ENCODE data around the gene TMEM217.

TMEM217 gene

DNA sequence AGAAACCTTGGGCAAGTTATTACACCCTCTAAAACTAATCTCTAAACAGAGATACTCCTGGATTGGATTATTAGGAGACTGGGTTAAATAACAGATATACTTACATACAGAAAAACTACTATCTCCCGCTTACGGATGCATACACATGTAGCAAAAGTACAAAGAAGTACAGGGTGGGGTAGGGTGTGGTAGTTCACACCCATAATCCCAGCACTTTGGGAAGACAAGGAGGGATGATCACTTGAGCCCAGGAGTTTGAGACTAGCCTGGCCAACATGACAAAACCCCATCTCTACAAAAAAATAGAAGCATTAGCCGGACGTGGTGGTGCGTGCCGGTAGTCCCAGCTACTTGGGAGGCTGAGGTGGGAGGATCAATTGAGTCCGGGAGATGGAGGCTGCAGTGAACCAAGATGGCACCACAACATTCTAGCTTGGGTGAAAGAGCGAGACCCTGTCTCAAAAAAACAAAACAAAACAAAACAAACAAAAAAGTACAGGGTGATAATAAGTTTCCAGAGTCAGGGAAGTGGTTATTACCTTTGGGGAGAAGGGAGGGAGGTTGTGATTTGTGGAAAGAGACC, 79.9 kb downstream of the TMEM217 start:
- DNase-seq = no peak

DNA sequence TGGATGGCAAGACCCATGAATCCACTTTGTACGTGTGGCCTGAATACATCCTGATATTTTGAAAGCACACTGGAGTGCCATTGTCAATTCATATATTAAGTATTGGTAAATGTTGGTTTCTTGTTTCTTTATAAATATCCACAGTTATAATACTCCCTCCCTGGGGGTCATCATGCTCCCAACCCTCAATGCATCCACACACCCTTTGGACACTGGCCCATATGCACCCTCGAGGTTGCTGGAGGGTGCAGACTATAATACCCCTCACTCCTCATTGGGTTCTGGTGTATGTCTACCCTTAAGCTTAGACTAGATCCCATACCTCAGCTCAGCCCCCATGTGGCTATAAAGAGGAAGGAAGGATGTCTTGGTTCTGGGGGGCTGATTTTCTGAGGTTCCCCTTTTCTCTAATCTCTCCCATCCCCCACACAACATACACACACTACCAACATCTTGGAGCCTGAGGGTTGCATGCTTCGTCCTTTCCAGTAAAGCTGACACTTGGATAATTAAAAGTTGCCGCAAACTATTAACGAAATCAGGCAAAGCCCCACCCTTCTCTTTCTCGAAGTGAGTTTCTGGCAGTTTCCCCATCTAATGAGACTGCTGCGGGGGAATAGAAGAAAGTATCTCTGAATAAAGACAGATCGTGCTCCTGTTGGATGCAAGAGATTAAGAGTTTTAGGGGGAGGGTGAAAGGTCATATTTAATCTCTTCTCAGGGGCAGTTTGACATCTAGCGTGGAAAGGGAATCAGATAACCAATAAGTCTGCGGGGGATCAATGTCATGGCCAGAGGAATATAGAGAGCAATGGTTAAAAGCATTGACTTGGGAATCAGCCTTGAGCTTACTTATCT, 80.6 kb downstream of the TMEM217 start:
- DNase-seq = no peak

DNA sequence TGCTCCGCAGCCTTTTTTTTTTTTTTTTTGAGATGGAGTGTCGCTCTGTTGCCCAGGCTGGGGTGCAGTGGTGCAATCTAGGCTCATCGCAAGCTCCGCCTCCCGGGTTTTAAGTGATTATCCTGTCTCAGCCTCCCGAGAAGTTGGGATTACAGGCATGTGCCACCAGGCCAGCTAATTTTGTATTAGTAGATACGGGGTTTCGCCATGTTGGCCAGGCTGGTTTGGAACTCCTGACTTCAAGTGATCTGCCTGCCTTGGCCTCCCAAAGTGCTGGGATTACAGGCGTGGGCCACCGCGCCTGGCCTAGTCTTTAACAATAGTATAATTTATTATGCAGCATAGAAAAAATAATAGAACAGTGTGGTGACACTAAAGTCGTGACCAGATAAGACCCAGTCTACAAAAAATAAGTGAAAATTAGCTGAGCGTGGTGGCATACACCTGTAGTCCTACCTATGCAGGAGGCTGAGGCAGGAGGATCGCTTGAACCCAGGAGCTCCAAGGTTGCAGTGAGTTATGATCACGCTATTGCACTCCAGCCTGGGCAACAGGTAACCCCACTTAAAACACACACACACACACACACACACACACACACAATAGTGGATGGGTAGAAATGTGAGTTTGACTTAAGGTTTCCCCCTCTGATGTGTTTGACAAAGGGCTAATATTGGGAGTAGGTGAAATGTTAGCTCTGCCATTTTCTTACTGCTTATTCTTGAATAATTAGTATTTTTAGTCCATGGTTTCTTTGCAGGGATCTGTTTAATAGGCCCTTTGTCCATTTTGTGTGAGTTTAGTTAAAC, 81.5 kb downstream of the TMEM217 start:
- no peak for DNase-seq

DNA sequence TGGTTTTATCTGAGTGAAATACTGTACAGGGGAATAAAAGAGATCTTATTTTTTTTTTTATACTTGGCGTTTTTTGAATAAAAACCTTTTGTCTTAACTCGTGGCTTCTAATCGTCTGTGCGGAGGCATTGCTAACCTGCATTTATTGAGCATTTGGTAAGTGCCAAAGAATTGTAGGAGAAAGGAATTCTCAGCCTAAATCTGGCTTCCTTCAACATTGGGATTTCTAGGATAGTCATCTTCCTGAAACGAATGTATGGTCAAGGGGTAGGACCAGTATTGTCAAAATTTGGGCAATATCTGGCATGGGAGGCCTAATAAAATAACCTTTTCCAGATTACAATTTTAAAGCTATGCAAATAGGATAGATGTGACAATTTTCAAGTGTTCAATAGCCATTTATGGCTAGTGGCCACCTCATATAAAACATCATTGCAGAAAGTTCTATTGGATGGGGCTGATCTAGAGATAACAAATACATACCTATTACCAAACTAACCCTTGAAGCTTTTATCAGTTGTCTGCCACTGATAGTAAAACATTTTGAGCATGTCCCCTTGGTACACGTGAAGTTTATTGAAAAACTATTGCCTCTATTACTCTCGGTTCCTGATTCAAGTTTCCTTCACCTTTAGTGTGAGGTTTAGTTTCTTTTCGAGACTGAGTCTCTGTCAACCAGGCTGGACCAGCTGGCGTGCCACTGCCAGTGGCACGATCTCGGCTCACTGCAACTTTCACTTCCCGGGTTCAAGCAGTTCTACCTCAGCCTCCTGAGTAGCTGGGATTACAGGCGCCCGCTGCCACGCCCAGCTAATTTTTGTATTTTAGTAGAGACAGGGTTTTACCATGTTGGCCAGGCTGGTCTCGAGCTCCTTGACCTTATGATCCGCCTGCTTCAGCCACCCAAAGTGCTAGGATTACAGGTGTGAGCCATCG, 82.3 kb downstream of the TMEM217 start:
- DNase-seq = no peak

DNA sequence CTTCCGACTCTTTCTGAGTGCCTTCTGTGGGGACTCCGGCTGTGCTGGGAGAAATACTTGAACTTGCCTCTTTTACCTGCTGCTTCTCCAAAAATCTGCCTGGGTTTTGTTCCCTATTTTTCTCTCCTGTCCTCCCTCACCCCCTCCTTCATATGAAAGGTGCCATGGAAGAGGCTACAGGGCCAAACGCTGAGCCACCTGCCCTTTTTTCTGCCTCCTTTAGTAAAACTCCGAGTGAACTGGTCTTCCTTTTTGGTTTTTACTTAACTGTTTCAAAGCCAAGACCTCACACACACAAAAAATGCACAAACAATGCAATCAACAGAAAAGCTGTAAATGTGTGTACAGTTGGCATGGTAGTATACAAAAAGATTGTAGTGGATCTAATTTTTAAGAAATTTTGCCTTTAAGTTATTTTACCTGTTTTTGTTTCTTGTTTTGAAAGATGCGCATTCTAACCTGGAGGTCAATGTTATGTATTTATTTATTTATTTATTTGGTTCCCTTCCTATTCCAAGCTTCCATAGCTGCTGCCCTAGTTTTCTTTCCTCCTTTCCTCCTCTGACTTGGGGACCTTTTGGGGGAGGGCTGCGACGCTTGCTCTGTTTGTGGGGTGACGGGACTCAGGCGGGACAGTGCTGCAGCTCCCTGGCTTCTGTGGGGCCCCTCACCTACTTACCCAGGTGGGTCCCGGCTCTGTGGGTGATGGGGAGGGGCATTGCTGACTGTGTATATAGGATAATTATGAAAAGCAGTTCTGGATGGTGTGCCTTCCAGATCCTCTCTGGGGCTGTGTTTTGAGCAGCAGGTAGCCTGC, 83.2 kb downstream of the TMEM217 start:
- no peak for DNase-seq

DNA sequence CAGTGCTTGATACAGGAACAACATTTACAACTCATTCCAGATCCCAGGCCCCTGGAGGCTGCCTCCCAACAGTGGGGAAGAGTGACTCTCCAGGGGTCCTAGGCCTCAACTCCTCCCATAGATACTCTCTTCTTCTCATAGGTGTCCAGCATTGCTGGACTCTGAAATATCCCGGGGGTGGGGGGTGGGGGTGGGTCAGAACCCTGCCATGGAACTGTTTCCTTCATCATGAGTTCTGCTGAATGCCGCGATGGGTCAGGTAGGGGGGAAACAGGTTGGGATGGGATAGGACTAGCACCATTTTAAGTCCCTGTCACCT, 83.8 kb downstream of the TMEM217 start:
- no peak for DNase-seq

DNA sequence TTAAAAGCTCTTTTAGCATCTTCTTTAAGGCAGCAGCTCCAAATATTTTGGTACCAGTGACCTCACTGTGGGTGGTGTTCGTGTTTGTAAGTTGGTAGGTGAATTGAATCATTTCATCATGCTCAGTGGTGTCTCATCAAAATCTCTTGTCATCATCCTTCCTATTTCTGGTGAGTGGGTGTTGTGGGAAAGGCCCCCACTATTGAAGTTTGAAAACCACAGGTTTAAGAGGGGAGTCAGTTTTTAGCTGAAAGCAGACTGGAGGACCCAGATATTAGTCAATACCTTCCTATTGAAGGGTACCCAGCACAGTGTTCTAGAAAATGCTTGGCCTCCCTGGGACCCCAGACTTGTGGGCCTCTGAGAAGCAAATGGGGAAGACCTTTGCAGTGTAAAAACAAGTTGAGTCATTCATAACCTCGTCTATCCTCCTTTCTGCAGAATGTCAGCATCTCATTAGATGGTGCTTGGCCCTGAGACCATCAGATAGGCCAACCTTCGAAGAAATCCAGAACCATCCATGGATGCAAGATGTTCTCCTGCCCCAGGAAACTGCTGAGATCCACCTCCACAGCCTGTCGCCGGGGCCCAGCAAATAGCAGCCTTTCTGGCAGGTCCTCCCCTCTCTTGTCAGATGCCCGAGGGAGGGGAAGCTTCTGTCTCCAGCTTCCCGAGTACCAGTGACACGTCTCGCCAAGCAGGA, 84.3 kb downstream of the TMEM217 start:
- DNase-seq = peak; percentile 43

DNA sequence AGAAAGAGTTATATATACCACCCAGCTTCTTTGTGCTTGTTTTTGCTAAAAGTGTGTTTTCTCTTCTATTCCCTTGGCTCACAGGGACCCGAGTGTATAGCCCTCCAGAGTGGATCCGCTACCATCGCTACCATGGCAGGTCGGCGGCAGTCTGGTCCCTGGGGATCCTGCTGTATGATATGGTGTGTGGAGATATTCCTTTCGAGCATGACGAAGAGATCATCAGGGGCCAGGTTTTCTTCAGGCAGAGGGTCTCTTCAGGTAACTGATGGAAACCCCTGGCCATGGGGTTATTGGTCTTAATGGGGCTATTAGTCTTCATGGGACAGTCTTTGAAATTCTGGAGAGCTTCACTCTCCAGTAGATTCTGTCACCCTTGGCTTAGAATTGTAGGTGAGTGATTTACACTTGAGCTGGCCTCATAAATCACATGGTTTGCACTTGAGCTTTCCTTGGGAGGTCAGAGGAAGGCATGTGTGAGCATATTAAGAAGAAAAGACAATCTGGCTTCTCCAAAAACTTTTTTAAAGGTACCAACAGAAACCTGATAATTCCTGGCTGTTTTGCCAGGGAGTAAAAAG, 84.9 kb downstream of the TMEM217 start:
- DNase-seq = no peak

DNA sequence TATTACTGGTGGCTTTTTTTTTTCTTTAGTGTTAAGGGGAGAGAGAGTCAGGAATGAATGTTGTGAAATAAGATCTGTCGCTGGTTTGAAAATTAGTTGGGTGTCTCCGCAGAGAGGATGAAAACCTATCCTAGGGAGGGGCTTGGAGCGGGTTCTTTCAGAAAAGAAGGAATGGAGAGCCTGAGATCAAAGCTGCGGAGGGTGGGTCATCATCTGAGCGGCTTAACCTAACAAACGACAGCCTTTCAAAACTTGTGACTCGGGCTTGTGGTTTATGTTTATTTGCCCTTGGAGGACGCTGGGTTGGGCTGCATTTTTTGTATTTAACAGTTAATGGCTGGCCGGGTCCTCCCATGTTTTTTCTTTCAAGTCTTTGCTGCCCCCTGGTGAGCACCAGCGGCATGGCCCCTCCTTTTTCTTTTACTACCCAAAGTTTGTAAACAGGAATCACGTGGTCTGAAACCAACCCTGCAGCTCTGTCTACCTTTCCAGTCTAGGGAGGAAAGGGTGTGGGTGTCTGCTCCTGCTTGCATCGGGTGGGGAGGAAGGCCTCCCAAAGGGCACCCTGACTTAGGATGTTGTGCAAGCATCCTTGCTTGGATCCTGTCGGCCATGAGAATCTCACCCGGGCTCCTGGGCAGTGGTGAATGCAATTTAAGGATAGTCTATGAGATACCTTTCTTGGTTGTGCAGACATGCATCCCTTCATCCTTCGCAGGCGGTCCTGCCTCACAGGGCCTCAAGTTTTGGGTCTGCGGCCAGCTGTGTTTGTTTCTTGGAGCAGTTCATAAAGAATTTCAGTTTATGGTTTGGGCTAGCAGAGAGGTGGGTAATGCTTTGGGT, 85.8 kb downstream of the TMEM217 start:
- DNase-seq = peak; percentile 77

DNA sequence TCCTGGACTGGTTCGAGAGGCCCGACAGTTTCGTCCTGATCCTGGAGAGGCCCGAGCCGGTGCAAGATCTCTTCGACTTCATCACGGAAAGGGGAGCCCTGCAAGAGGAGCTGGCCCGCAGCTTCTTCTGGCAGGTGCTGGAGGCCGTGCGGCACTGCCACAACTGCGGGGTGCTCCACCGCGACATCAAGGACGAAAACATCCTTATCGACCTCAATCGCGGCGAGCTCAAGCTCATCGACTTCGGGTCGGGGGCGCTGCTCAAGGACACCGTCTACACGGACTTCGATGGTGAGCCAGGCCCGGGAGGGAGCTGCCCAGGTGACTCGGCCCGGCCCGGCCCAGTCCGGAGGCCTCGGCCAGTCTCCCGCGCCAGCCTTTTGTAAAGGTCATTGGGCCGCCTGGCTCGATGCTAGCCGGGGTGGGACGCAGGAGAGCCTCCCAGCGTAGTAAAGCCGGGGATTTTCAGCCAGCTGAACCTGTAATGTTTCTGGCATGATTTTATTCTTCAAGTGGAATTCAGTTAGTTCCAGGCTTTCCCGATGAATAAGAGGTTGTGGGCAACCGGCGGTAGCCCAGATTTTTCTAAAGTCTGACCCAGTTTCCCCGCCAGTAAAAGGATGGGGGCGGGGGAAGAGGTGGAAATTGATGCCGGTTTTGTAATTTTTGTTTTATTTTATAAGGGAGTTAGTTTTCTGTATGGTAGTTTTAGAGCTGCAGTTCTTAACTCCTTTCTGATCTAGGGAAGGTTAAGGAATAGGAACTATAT, 86.6 kb downstream of the TMEM217 start:
- no peak for DNase-seq

DNA sequence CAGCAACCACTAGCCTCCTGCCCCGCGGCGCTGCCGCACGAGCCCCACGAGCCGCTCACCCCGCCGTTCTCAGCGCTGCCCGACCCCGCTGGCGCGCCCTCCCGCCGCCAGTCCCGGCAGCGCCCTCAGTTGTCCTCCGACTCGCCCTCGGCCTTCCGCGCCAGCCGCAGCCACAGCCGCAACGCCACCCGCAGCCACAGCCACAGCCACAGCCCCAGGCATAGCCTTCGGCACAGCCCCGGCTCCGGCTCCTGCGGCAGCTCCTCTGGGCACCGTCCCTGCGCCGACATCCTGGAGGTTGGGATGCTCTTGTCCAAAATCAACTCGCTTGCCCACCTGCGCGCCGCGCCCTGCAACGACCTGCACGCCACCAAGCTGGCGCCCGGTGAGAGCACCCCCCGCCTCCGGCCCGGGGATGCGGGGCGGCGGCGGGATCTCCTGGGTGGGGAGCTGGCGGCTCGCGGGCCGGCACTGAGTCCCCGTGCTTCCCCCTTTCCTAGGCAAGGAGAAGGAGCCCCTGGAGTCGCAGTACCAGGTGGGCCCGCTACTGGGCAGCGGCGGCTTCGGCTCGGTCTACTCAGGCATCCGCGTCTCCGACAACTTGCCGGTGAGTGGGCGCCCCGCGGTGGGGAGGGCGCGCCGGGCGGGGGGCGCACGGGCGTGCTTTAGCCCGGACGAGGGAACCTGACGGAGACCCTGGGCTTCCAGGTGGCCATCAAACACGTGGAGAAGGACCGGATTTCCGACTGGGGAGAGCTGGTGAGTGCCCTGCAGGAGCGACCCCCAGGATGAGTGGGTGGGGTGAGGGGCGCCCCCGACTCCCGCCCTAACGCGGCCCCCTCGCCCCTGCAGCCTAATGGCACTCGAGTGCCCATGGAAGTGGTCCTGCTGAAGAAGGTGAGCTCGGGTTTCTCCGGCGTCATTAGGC, 87.4 kb downstream of the TMEM217 start:
- DNase-seq = no peak

DNA sequence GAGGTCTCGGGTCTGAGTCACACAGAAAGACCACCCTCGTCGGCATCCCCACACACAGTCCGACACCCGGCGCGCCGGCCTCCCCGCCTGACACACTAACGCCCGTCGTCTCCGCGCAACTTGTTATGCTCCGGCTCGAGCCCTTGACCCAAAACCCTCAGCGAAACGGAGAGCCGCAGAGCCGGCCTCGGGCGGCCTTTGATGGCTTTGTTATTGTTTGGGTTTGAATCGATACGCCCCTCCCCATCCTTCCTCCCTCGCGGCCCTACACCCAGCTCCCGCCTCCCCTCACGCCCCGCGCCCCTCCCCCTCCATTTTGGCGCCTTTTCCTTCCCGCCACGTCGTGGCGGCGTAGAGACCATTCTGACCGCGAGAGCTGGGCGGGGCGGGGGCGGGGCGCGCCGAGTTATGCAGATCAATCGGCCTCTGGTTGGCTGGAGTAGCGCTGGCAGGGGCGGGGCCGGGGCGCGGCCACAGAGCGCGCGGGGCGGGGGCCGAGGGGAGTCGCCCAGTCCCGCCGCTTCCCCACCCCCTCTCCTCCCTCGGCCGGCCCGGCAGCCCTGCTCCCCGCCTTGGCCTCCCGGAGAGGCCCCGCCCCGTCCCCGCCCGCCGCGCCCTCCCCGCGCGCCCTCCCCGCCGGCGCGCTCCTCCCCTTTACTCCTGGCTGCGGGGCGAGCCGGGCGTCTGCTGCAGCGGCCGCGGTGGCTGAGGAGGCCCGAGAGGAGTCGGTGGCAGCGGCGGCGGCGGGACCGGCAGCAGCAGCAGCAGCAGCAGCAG, 88.3 kb downstream of the TMEM217 start, which contains the start of gene PIM1:
TSS of gene PIM1 (plus strand) at position 657 of the 777 bp plus-strand sequence. CDS start 424 bp downstream, outside the sequence.
- peak; percentile 100 for DNase-seq

DNA sequence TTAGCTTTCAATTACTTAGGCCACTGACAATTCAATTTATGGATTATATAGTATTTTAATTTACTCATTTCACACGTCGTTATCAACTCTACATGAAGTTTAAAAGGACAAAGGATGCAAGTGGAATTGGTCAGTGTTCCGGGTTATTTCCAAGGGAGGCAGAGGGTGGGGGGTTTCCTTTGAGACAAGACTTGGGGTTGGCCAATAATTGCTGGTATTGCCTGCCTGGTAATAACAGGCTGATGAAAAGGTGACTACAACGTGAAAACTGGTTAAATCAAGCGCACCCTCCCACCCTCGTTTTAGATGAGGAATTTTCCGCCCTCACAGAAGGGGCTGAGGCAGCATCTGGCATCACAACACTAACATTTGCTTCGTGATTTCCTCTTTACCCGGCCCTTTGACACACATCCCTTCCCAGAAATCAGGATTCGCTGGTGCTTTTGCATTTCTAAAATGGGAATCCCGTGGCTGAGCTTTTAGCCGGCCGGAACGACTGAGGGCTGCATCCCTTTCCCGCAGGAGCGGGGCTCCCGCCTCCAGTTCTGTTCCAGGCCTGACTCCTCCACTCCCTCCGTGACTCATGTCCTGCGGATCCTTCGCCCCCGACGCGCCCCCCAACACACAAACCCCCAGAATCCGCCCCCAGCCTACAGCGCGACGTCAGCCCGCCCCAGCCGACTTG, 89.0 kb downstream of the TMEM217 start:
- DNase-seq = no peak

DNA sequence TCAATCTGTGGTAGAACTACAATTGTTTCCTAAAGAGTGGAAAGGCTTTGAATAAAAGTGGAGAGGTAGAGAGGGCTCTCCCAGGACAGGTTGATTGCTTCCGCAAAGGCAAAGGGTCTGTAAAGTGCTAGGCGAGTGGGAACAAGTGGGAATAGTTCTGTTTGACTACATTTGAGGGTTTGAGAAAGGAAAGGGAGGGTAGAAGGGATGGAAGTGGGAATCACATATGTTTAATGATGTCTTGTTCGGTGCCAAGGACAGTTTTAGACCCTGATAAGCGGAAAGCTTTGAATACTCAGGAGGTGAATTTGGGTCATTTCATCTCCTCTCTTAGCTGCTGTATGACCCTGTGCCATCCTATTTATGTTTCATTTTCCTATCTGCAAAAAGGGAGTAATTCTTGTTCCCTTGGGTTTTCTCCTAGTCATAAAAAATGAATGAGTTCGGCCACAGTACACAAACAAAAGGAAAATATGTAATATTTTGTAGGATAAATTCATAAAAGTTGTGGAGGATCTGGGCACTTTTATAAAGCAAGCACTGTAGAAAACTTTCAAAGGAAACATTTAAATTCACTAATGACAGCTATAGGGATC, 89.7 kb downstream of the TMEM217 start:
- no peak for DNase-seq

DNA sequence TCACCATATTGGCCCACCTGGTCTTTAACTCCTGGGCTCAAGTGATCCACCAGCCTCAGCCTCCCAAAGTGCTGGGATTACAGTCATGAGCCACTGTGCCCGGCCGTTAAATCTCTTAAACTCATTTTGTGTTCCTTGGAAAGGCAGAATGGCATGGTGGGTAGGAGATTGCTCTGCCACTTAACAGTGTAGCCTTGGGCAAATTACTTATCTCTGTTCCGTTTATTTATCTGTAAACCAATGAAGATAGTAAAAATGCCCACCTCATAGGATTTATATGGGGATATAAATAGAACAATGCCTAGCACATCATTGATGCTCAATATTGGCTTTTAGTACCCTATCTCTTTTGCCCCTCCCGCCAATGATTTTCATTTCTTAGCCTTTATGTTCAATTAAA, 95.2 kb downstream of the TMEM217 start:
- no peak for DNase-seq

Measured in stimulated activated CD4-positive, alpha-beta T cell treated with anti-CD3 and anti-CD28 coated beads, Interleukin-12 subunit alpha, Interleukin-12 subunit beta, amount 100 ng/mL, for 4 hours (primary cell).